MCF 10A (cell line): ENCODE measurements around the gene SEPTIN1. TPM values are rescaled to one million over a fixed set of nuclear protein-coding genes. Genes with fewer than 3 reads are reported as not detected.

Experiments used
- BruUV-seq: library from RNA; stranded (reverse); fragments of 400-500 nt; replicated peaks from 2 replicates; lab custom pipeline; 2021; lab: Mats Ljungman, UMichigan
- CTCF ChIA-PET: fragments of 300-600 bp; sonication (Branson Sonifier 250); formaldehyde crosslinking; extraction: SDS; loops from one replicate; lab custom pipeline; 2021; ENCODE audit warnings: antibody characterized with exemption, inconsistent platforms; lab: Yijun Ruan, JAX
- POLR2A ChIA-PET: fragments of 300-600, 350-650 bp; sonication (Branson Sonifier 250); formaldehyde crosslinking; extraction: SDS; loops from one replicate; lab custom pipeline; 2020; ENCODE audit warnings: antibody characterized with exemption, inconsistent platforms; lab: Yijun Ruan, JAX
- DNase-seq: peaks from one replicate; pipeline ENCODE4 v3.0.0-alpha.2; 2018; ENCODE audit not compliant: unreplicated experiment
- H3K27ac Mint-ChIP-seq: one replicate; pipeline ENCODE4 v1.8.0; 2022; ENCODE audit warnings: mild to moderate bottlenecking, low read depth, mixed read lengths; ENCODE audit not compliant: unreplicated experiment
- H3K27me3 Mint-ChIP-seq: one replicate; pipeline ENCODE4 v1.8.0; 2022; ENCODE audit warnings: mixed read lengths; ENCODE audit not compliant: insufficient read depth, unreplicated experiment
- H3K36me3 Mint-ChIP-seq: one replicate; pipeline ENCODE4 v1.8.0; 2022; ENCODE audit warnings: mild to moderate bottlenecking, moderate library complexity, mixed read lengths; ENCODE audit not compliant: insufficient read depth, unreplicated experiment
- H3K4me1 Mint-ChIP-seq: one replicate; pipeline ENCODE4 v1.8.0; 2022; ENCODE audit warnings: mixed read lengths; ENCODE audit not compliant: insufficient read depth, unreplicated experiment
- H3K4me3 Mint-ChIP-seq: one replicate; pipeline ENCODE4 v1.8.0; 2022; ENCODE audit warnings: mild to moderate bottlenecking, moderate library complexity, mixed read lengths; ENCODE audit not compliant: unreplicated experiment
- H3K9me3 Mint-ChIP-seq: one replicate; pipeline ENCODE4 v1.8.0; 2022; ENCODE audit warnings: mixed read lengths; ENCODE audit not compliant: unreplicated experiment
- intact Hi-C: fragments of 100-400 bp; cut with micrococcal nuclease; formaldehyde crosslinking; loops from 2 replicates; pipeline ENCODE4 v1.14.1; 2022
- total RNA-seq: library from RNA; stranded (reverse); gene quantifications from 2 replicates; pipeline ENCODE4 v1.2.3, GENCODE V29; 2022
- TF ChIP-seq, protein P1 (sequence below): fragments of 200-600 bp; IDR thresholded peaks from one replicate; pipeline ENCODE4 v1.8.0; 2022; ENCODE audit warnings: antibody characterized with exemption, mild to moderate bottlenecking; ENCODE audit not compliant: unreplicated experiment

The SEPTIN1 gene
- total RNA-seq, 1 experiment from 2014 or later = 1.7 TPM

DNA sequence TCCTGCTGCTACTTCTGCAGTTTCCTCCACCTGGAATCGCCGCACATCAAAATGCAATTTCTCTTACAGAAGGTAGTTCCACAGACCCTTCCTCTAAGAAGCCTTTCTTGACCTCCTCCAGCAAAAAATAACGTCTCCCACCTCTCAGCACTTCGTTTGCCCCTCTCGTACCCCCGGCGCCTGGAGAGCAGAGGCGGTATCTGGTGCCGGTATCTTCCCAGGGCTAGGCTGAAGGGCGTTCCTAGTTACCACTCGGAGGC, 47.0 kb upstream of the SEPTIN1 start:
- BruUV-seq = no TSS peak
- Mint-ChIP-seq H3K36me3 (peaks cover 40% of the 10 kb centered on the region), H3K9me3 (no peaks in the 10 kb centered on the region), H3K4me1 (peaks cover 12% of the 10 kb centered on the region), H3K27me3 (no peaks in the 10 kb centered on the region), H3K27ac (no peak overlapping the region), H3K4me3 (no peak overlapping the region)
- CTCF ChIA-PET = interaction anchor here (0.6 to 3.1 kb wide), 42 partner anchors 9 to 1484 kb away, joined by 3 to 31 read pairs (median 4); partner anchors contain the start of genes PRR14, ZNF688, ZNF689 and ZNF747
- POLR2A ChIA-PET = interaction anchor here (0.6 to 2.1 kb wide), 37 partner anchors 9 to 229 kb away, joined by 3 to 52 read pairs (median 5); partner anchors contain the start of genes CD2BP2, FBRS, PRR14 and SEPHS2
- DNase-seq = no peak
- TF ChIP-seq, protein P1, sequence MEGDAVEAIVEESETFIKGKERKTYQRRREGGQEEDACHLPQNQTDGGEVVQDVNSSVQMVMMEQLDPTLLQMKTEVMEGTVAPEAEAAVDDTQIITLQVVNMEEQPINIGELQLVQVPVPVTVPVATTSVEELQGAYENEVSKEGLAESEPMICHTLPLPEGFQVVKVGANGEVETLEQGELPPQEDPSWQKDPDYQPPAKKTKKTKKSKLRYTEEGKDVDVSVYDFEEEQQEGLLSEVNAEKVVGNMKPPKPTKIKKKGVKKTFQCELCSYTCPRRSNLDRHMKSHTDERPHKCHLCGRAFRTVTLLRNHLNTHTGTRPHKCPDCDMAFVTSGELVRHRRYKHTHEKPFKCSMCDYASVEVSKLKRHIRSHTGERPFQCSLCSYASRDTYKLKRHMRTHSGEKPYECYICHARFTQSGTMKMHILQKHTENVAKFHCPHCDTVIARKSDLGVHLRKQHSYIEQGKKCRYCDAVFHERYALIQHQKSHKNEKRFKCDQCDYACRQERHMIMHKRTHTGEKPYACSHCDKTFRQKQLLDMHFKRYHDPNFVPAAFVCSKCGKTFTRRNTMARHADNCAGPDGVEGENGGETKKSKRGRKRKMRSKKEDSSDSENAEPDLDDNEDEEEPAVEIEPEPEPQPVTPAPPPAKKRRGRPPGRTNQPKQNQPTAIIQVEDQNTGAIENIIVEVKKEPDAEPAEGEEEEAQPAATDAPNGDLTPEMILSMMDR = no peak
- intact Hi-C loops = no loop called here

DNA sequence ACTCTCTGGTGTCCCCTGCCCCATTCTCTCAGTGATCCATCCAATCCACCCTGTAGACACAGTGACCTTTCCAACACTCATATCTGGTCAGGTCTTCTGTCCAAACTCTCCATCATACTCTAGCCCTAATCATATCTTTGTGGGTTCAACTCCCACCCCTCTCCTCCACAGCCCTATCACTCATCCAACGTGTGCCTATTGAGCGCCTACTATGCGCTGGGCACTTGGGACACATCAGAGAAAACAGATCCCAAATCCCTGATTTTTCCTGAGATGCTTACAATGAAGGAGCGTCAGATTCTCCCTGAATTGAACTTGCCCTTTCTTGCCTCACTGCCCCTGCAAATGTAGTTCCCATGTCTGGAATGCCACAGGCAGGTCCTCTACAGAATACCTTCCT, 45.7 kb upstream of the SEPTIN1 start:
- peaks cover 48% of the 10 kb centered on the region for H3K36me3 Mint-ChIP-seq
- ChIA-PET POLR2A (interaction anchor here (1.4 kb wide), 1 partner anchor 107 kb away, joined by 4 read pairs; the partner anchor contains the start of gene ZNF747), CTCF (no interaction called here)
- peak overlapping the region; percentile 56 for H3K4me3 Mint-ChIP-seq
- peaks cover 12% of the 10 kb centered on the region for H3K4me1 Mint-ChIP-seq
- H3K9me3 Mint-ChIP-seq = no peaks in the 10 kb centered on the region
- no peak overlapping the region for H3K27ac Mint-ChIP-seq
- intact Hi-C loops = no loop called here
- no peaks in the 10 kb centered on the region for H3K27me3 Mint-ChIP-seq
- BruUV-seq = no TSS peak
- no peak for DNase-seq
- TF ChIP-seq, protein P1 = no peak

DNA sequence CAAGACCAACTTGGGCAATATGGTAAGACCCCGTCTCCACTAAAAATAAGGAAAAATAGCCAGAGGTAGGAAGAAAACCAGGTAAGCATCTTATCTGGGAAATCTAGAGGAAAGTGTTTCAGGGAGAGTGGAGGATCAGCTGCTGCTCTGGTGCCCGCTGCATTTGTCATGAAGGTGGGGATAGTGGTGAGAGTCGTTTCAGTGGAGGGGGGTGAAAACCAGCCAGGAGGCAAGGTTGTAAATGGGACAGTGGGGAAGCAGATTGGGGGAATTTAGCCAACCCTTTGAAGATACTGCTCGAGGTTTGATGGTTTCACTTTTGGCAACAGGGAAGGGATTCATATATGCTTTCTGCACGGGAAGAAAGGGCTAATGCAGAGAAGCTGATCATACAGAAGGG, 38.6 kb upstream of the SEPTIN1 start:
- Mint-ChIP-seq H3K9me3 (no peaks in the 10 kb centered on the region), H3K27ac (no peak overlapping the region), H3K36me3 (peaks cover 56% of the 10 kb centered on the region), H3K4me1 (peaks cover 9% of the 10 kb centered on the region), H3K4me3 (no peak overlapping the region), H3K27me3 (no peaks in the 10 kb centered on the region)
- TF ChIP-seq, protein P1 = no peak
- ChIA-PET CTCF (interaction anchor here (0.6 to 4.3 kb wide), 4 partner anchors 9 to 29 kb away, joined by 3 to 25 read pairs (median 6); partner anchors contain the start of gene DCTPP1), POLR2A (interaction anchor here (0.6 to 2.1 kb wide), 2 partner anchors 9 to 68 kb away, joined by 3 to 5 read pairs; partner anchors contain the start of gene DCTPP1)
- DNase-seq = no peak
- intact Hi-C loops = no loop called here
- no TSS peak for BruUV-seq

DNA sequence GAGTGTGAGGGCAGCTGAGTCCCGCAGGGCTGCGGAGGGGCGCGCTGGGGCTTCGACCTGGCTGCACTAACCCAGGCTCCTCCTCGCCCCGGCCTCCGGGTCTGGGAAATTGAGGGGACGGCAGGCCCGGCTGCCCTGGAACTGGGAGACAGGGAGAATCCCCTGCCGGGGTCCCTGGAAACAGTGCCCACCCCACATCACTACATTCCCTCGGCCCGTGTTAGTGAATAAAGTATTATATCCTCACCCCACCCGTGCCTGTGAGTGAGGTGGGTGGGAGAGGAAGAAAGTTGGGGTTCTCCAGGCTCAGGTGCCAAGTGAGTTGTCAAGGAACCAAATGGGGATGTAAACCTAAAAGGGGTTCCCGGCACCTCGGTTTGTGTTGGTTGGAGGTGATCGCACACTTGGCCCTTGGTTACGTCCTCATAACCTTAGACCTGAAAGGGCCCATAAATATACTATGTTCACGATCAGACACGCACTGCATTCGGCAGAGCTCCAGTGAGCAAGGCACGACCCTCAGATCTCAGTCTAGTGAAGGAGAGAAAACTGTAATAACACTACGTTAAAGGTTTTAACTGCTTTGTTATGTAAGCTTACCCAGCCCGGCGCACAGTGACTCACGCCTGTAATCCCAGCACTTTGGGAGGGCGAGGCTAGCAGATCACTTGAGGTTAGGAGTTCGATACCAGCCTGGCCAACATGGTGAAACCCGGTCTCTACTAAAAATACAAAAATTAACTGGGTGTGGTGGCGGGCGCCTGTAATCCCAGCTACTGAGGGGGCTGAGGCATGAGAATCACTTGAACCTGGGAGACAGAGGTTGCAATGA, 36.2 kb upstream of the SEPTIN1 start:
- no peaks in the 10 kb centered on the region for H3K9me3 Mint-ChIP-seq
- TF ChIP-seq, protein P1 = no peak
- CTCF ChIA-PET = interaction anchor here (0.9 to 4.3 kb wide), 7 partner anchors 10 to 211 kb away, joined by 3 to 25 read pairs (median 4); partner anchors contain the start of genes DCTPP1 and ZNF48
- peak overlapping the region; percentile 25 for H3K4me3 Mint-ChIP-seq
- peaks cover 4% of the 10 kb centered on the region for H3K4me1 Mint-ChIP-seq
- intact Hi-C loops = no loop called here
- POLR2A ChIA-PET = interaction anchor here (0.6 to 2.1 kb wide), 24 partner anchors 8 to 352 kb away, joined by 3 to 22 read pairs (median 5); partner anchors contain the start of genes CD2BP2, DCTPP1, FBRS and PRR14
- no peaks in the 10 kb centered on the region for H3K27me3 Mint-ChIP-seq
- no TSS peak for BruUV-seq
- H3K36me3 Mint-ChIP-seq = peaks cover 52% of the 10 kb centered on the region
- H3K27ac Mint-ChIP-seq = no peak overlapping the region
- no peak for DNase-seq
